Measurements from ENCODE around the gene FRMD3.

Gene FRMD3

GRCh38 chr9:83557317-83557716 is 19.1 kb upstream of the FRMD3 start:
- POLR2A ChIA-PET, result no interaction called here
- TF ChIP-seq L3MBTL2 (conservative IDR thresholded peaks at IDR 0.05), result no peak
- no peak for TF ChIP-seq TARDBP (IDR thresholded peaks at IDR 0.05)
- no peak for TF ChIP-seq NFRKB (IDR thresholded peaks at IDR 0.05)
- no peak for TF ChIP-seq FOXK2 (IDR thresholded peaks at IDR 0.05)
- TF ChIP-seq SP1 (IDR thresholded peaks at IDR 0.05), result no peak
- TF ChIP-seq HDGF (IDR thresholded peaks at IDR 0.05; ENCODE audit: borderline replicate concordance), result no peak
- TF ChIP-seq BHLHE40 (IDR thresholded peaks at IDR 0.05; ENCODE audit: borderline replicate concordance), result no peak
- TF ChIP-seq FOXA1 (IDR thresholded peaks at IDR 0.05), result no peak
- TF ChIP-seq ARNT (IDR thresholded peaks at IDR 0.05), result no peak
- TF ChIP-seq PKNOX1 (IDR thresholded peaks at IDR 0.05), result no peak
- no peak for TF ChIP-seq ZNF384 (IDR thresholded peaks at IDR 0.05)
- no peak for TF ChIP-seq ELF4 (IDR thresholded peaks at IDR 0.05)
- no peak for TF ChIP-seq SUZ12 (IDR thresholded peaks at IDR 0.05)
- TF ChIP-seq CTBP1 (IDR thresholded peaks at IDR 0.05; ENCODE audit: borderline replicate concordance), result no peak
- TF ChIP-seq FOXM1 (IDR thresholded peaks at IDR 0.05; ENCODE audit: borderline replicate concordance), result no peak
- TF ChIP-seq LEF1 (IDR thresholded peaks at IDR 0.05; ENCODE audit: borderline replicate concordance), result no peak
- CTCF ChIA-PET, result no interaction called here
- no peak for DNase-seq (ENCODE audit: extremely low spot score)

GRCh38 chr9:83554278-83554677 is 16.1 kb upstream of the FRMD3 start:
- ChIA-PET POLR2A (no interaction called here), CTCF (no interaction called here)
- TF ChIP-seq HDGF (IDR thresholded peaks at IDR 0.05; ENCODE audit: borderline replicate concordance) (no peak), SP1 (IDR thresholded peaks at IDR 0.05) (no peak), BHLHE40 (IDR thresholded peaks at IDR 0.05; ENCODE audit: borderline replicate concordance) (no peak), PKNOX1 (IDR thresholded peaks at IDR 0.05) (no peak)
- DNase-seq (ENCODE audit: extremely low spot score), result no peak

- TF ChIP-seq FOXM1 (IDR thresholded peaks at IDR 0.05; ENCODE audit: borderline replicate concordance) (no peak), L3MBTL2 (conservative IDR thresholded peaks at IDR 0.05) (no peak), ARNT (IDR thresholded peaks at IDR 0.05) (no peak), LEF1 (IDR thresholded peaks at IDR 0.05; ENCODE audit: borderline replicate concordance) (no peak), TARDBP (IDR thresholded peaks at IDR 0.05) (no peak), BHLHE40 (IDR thresholded peaks at IDR 0.05; ENCODE audit: borderline replicate concordance) (no peak)
- DNase-seq (ENCODE audit: extremely low spot score), result peak; percentile 57
- POLR2A ChIA-PET, result no interaction called here
- CTCF ChIA-PET, result interaction anchor here (2.3 kb wide), 1 partner anchor 210 kb away, joined by 10 read pairs; no protein-coding TSS in a partner anchor
These were observed 5.9 kb upstream of the FRMD3 start for GRCh38 chr9:83544002-83544698.

GRCh38 chr9:83538890-83539238 is 663 bp upstream of the FRMD3 start:
- TF ChIP-seq ARNT (IDR thresholded peaks at IDR 0.05) (no peak), CTBP1 (IDR thresholded peaks at IDR 0.05; ENCODE audit: borderline replicate concordance) (no peak), PKNOX1 (IDR thresholded peaks at IDR 0.05) (peak; percentile 80)
- no peak for DNase-seq (ENCODE audit: extremely low spot score)
- ChIA-PET POLR2A (no interaction called here), CTCF (interaction anchor here (0.5 kb wide), 1 partner anchor 149 kb away, joined by 3 read pairs; no protein-coding TSS in a partner anchor)

GRCh38 chr9:83537331-83538171 is 650 bp downstream of the FRMD3 start:
- POLR2A ChIA-PET, result interaction anchor here (1.0 kb wide), 1 partner anchor 475 kb away, joined by 3 read pairs; no protein-coding TSS in a partner anchor
- no peak for DNase-seq (ENCODE audit: extremely low spot score)
- TF ChIP-seq SUZ12 (IDR thresholded peaks at IDR 0.05), result no peak
- TF ChIP-seq FOXA1 (IDR thresholded peaks at IDR 0.05), result no peak
- no peak for TF ChIP-seq ELF4 (IDR thresholded peaks at IDR 0.05)
- TF ChIP-seq TARDBP (IDR thresholded peaks at IDR 0.05), result no peak
- TF ChIP-seq NFRKB (IDR thresholded peaks at IDR 0.05), result no peak
- TF ChIP-seq HDGF (IDR thresholded peaks at IDR 0.05; ENCODE audit: borderline replicate concordance), result no peak
- no peak for TF ChIP-seq FOXM1 (IDR thresholded peaks at IDR 0.05; ENCODE audit: borderline replicate concordance)
- TF ChIP-seq ARNT (IDR thresholded peaks at IDR 0.05), result no peak
- TF ChIP-seq BHLHE40 (IDR thresholded peaks at IDR 0.05; ENCODE audit: borderline replicate concordance), result no peak
- no peak for TF ChIP-seq ZNF384 (IDR thresholded peaks at IDR 0.05)
- no peak for TF ChIP-seq SP1 (IDR thresholded peaks at IDR 0.05)
- TF ChIP-seq PKNOX1 (IDR thresholded peaks at IDR 0.05), result no peak
- TF ChIP-seq CTBP1 (IDR thresholded peaks at IDR 0.05; ENCODE audit: borderline replicate concordance), result no peak
- no peak for TF ChIP-seq L3MBTL2 (conservative IDR thresholded peaks at IDR 0.05)
- CTCF ChIA-PET, result no interaction called here

Data from HEK293T (cell line).